Inflammatory macrophage treated with lipopolysaccharide for 4 hours (primary cell): Measurements from ENCODE around the gene TEX101.
"Not testable (repeated sequence)": the region's sequence is repeated elsewhere in the genome, so short reads cannot be mapped to it uniquely, and the experiment has no call there.

ENCODE experiments used
- DNase-seq: peaks from one replicate; pipeline ENCODE4 v3.0.0-alpha.2; 2020

TEX101 gene

DNA sequence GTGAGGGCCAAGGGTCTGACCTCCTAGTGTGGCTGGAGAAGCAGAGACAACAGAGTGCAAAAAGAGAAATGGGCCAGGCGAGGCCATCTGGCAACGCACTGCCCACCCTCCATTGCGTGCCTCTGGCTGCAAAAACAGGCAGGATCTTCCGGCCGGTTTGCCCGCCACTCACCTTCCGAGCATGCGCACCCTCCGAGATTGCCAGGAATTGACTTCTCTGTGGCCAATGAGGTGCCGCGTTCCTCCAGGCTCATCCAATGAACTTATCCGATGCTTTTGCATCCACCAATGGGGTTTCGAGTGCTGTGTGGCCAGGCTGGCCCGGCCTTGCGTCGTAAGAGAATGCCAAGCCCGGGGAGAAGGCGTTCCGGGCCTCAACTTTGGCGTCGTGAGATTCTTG, at the start of gene TEX101:
Gene TEX101 (plus strand): TSS at position 337 of the 400 bp plus-strand sequence. CDS start 1,030 bp downstream, outside the sequence.
- DNase-seq, result no peak

GRCh38 chr19:43365677-43366076, 49.0 kb upstream of the TEX101 start:
- DNase-seq, result not testable (repeated sequence)

DNA sequence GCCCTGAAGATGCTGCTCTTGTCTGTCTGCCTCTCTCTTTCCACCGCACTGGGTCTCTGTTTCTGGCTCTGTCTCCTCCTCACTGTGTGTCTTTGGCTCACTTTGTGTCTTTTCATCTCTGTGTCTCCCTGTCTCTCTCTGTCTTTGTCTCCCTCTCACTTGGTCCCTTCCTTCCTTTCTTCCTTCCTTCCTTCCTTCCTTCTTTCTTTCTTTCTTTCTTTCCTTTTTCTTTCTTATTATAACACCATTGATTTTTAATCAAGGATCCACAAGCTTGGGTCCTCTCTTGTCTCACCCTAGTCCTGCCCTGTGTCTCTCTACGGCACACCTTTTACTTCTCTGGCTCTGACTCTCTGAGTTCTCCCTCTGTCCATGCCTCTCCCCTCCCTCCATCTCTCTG, 46.9 kb upstream of the TEX101 start:
- no peak for DNase-seq

DNA sequence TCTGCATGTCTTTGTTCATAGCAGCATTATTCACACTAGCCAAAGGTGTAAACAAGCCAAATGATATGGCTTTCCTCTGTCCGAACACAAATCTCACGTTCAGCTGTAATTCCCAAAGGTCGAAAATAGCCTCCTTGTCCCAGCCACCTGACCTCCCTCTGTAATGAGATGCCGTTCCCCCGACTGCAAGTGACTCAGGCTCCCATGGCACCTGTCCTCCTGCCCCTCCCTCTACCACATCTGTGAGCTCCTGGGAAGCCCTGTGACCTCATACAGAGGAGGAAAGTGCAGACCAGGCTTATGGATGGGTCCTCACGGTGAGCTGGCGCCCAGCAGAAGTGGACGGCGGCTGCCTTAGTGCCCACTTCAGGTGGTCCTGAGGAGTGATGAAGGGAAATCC, 45.8 kb upstream of the TEX101 start:
- not testable (repeated sequence) for DNase-seq

DNA sequence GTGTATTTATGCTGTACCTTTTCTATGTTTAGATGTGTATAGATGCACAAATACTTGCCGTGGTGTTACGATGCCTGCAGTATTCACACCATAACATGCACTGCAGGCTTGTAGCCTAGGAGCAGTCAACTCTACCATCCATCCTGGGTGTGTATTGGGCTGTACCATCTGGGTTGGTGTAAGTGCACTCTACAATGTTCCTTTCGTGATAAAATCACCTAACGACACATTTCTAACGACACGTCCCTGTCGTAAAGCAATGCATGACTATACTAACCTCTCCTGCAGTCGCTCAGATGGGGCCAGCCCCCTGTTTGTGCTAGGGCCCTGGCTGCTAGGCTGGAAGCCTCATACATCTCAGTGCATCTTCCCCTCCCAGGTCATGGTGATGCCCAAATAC, 42.8 kb upstream of the TEX101 start:
- no peak for DNase-seq

GRCh38 chr19:43372462-43372861, 42.2 kb upstream of the TEX101 start:
- no peak for DNase-seq

DNA sequence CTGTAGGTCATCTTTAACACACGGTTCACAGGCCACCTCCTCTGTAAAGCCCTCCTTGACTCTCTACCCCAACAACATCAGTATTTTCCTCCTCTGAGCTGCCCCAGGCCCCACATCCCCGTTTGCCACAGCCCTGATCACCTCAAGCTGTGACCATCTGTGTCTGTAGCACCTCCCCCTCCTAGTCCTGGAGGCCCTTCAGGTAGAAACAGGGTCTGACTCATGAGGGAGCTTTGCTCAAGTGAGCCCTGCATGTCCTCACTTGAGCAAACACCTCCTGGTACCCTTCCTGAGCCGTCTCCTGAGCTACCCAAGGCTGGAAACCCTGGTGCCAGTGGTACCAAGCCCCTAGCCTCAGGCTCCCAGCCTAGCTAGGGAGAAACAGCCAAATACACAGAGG, 37.1 kb upstream of the TEX101 start:
- not testable (repeated sequence) for DNase-seq

- DNase-seq, result no peak
These were observed 34.7 kb upstream of the TEX101 start for GRCh38 chr19:43380008-43380407.

GRCh38 chr19:43380771-43381386, 33.8 kb upstream of the TEX101 start:
- no peak for DNase-seq

GRCh38 chr19:43382586-43383216, 32.0 kb upstream of the TEX101 start:
- not testable (repeated sequence) for DNase-seq

GRCh38 chr19:43383254-43383653, 31.4 kb upstream of the TEX101 start:
- not testable (repeated sequence) for DNase-seq

DNA sequence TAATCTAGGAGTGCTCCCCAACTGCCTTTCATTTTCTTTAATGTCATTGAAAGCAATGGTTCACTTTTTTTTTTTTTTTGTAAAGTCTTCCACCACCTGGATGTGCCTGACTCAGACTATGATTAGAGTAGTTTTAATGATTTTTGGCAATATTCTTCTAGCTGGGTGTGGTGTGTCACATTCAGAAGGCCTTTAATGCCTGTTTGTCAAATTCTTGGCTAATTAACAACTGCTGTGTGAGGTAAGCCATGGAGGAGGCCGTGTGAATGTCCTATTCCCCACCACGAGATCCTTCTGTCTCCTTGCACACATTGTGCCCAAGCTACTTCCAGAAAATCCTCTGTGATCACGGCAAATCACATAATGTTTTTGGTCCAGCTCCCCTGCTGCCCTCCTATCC, 30.9 kb upstream of the TEX101 start:
- not testable (repeated sequence) for DNase-seq

- not testable (repeated sequence) for DNase-seq
These were observed 23.7 kb upstream of the TEX101 start for GRCh38 chr19:43390903-43391551.

GRCh38 chr19:43391552-43391935, 23.1 kb upstream of the TEX101 start:
- not testable (repeated sequence) for DNase-seq

DNA sequence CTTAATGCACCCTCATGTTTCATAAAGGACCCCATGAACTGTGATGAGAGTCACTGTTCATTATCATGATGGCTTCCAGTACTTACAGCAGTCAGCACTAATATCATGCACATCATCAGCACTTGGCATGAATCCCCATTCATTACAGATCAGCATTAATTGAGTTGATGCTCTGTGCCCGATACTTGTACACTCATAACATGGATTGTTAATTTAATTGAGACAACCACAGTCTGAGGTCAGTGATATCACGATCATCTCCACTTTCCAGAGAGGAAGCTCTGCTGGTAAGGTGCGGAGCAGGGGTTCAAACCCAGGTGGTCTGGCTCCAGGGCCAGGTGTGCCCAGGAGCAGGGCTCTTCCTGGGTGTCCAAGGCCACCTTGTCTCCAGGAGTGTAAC, 21.2 kb upstream of the TEX101 start:
- DNase-seq, result not testable (repeated sequence)

DNA sequence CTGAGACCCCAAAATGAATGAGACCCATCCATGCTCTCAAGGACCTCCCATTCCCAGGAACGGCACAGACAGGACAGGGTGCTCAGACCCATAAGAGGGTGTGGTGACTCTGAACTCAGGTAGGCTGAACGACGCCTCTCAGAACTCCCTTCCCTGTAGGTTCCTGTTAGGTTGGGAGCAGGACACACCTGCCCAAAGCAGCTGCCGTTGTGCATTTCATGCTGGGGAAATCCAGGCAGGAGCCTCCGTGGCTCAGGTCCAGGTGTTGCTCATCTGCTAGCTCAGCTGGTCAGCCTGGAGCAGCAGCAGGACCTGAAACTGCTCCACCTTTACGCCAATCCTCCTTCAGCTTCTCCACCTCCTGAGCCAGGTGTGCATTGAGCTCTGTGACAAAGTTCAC, 19.1 kb upstream of the TEX101 start:
- no peak for DNase-seq

DNA sequence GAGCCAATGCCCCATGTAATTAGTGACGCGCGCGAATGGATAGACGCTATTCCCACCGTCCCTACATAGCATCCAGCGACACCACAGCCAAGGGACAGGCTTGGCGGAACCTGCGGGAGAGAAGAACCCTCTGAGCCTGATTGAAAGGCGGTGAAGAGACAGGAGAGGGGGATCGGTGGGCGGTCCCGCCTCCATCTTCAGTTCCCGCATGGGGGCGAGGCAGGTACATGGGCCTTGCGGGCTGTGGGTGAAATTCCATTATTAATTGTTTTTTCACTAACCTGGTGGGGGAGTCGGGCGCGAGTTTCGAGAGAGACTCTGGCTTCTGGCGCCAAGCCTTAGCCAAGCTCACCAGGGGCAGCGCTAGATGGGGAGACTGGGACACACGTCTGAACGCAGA, 8.4 kb upstream of the TEX101 start:
- no peak for DNase-seq

GRCh38 chr19:43407416-43408005, 7.2 kb upstream of the TEX101 start:
- DNase-seq, result no peak

DNA sequence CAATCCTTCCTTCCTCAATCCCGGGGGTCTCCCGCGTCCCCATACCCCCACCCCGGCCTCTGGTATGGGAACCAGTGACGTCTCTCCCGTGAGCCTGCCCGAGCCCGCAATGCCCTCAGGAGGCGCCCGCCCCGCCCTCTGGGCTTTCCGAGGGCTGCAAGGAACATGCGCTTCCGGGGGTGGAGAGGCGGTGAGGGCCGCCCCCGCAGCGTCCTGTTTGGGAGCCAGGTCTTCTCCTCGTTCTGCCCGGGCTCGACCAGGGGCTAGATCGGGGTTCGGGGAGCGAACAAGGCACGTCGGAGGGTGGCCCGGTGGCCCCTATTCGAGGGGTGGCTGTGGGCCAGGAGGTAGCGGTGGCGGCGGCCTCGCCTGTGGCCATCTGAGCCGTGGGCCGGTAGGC, 6.6 kb upstream of the TEX101 start:
- no peak for DNase-seq

DNA sequence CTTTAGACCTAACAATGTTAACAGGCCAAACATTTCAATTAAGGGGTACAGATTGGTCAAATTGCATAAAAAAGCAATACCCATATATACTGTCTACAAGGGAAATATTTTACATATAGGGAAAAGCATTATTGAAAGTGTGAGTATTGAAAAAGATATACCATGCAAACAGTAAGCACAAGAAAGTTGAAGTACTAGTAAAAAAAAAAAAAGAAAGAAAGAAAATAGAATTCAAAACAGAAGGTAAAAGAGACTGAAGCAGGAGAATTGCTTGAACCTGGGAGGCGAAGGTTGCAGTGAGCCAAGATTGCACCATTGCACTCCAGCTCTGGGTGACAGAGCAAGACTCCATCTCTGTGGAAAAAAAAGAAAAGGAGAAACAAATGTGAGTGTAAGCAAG, 5.3 kb upstream of the TEX101 start:
- DNase-seq, result no peak

DNA sequence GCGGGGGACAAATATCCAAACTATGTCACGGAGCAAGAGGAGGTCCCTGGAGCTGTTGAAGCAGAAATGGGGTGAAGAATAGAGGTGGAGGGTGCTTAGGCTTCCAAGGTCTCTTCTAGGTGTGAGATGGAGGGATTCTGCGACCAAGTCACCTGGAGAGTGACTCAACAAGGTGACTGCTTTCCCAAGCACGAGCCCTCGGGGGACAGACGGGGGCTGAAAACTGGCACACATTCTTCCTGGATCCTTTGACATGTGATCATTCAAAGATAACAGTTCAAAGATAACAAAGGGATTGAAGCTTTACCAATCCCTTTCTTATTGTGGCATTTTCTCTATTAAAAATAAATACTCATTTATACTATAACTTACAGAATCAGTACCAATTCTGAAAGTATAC, 2.2 kb upstream of the TEX101 start:
- no peak for DNase-seq

- DNase-seq, result peak; percentile 15
These were observed 2.4 kb downstream of the TEX101 start for GRCh38 chr19:43416951-43417623.

DNA sequence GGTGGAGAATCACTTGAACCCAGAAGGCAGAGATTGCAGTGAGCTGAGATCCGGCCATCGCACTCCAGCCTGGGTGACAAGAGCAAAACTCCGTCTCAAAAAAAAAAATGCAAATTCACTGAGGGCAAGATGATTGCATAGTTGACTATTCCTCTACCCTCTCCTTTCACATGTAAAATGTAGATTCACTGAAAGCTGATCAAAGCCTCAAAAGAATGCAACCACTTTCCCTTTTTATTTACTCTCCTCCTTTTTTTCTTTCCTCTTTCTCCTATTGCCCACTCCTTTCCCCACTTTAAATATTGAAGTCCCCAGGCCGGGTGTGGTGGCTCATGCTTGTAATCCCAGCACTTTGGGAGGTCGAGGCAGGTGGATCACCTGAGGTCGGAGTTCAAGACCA, 6.3 kb downstream of the TEX101 start:
- DNase-seq, result no peak
